GM19468 (cell line): ENCODE data around the gene TTYH1.

Experiments used
- ATAC-seq: cut with Tn5 transposase; IDR thresholded peaks from one replicate; pipeline ENCODE4 v1.9.1; 2021; ENCODE audit warnings: mild to moderate bottlenecking, moderate library complexity, moderate number of reproducible peaks; ENCODE audit not compliant: unreplicated experiment; ENCODE audit errors: extremely low read depth

TTYH1 gene

DNA sequence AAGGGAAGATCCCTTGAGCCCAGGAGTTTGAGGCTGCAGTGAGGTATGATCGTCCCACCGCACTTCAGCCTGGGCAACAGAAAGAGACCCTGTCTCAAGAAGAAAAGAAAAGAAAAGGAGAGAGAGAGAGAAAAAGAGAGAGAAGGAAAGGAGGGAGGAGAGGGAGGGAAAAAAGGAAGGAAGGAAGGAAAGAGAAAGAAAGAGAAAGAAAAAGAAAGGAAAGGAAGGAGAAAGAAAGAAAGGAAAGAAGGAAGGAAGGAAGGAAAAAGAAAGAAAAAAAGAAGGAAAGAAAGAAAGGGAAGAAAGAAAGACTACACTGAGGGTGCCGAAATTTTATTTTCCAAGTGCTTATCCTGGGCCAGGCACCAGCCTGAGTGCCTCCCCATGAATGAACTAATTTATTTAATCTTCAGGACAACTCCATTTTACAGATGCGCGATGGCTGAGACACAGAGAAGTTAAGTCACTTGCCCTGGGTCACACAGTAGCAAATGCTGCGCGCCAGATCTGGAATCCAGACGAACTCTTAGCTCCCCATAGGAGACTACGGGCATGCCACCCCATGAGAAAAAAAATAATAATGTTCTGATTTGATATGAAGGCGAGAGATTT, 55.1 kb downstream of the TTYH1 start:
- ATAC-seq = no peak

DNA sequence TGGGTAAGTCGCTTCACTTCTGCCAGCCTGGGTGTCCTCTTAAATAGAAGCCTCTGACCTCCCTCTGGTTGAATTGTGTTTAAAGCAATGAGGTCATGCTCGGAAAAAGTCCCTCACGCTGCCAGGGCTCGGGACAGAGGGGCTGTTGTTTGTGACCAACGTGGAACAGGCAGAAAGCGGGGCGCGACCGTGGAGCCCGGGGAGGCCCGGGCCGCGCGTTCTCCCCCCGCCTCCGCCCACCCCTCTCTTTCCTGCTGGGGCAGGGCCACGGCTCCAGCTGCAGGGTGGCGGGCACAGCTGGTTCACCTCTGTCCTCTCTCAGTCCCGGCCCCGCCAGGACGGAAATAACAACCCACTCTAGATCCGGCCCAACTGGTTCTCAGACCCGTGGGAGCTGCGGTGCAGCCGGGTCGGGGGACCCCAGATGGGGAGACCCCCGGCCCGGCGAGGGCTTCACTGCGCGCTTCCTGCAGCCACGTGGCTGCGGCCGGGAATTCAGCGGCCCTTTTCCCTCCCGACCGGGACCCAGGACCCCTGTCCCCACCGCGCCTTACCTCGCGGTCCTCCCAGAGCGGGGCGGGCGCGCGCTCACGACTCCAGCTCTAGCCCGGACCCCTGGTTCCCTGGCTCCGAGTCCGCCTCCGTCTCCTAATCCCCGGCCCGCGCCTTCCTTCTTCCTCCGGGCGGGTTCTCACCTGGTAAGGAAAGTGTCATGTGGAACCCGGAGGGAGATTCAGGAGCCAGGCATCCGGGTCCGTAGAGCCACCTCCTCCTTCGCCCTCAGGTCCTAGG, 55.9 kb downstream of the TTYH1 start:
- ATAC-seq = no peak

DNA sequence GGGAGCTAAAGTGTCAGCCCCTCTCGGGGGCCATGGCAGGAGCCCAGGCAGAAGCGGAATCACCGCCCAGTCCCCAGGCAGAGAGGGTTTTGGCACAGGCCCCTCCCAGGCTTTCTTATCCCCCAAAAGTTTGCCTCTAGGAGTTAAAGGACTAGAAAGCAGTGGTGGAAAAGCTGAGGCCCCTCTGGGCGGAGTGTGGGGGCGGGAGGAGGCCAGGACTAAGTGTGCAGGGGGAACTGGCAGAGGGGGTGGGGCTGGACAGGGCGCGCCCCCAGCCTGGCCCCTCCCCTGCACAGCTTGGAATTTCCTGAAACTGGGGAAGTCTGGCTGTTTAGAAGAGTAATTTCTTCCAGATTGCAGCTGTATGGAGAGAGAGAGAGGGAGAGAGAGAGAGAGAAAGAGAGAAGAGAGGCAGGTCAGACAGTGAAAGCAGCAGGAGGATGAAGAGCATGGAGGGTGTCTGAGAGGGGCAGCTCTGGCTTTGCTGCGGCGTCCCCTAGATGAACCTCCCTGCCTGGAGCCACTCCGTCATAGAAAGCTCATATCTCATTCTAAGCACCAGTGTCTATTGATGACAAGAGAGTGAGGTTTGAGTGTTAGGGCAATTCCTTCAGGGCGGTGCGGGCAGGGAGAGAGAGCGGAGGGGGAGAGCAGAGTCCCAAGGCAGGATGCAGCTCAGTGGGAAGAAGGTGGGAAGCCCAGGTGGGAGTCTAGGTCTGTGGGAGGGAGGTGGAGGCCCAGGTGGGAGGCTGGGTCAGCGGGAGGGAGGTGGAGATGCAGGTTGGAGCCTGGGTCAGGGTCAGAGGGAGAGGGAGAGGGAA, 58.0 kb downstream of the TTYH1 start, which contains the start of gene CDC42EP5:
Gene CDC42EP5 (minus strand): TSS at position 226 of the 821 bp plus-strand sequence. CDS start 7,749 bp downstream, outside the sequence.
- ATAC-seq = no peak

DNA sequence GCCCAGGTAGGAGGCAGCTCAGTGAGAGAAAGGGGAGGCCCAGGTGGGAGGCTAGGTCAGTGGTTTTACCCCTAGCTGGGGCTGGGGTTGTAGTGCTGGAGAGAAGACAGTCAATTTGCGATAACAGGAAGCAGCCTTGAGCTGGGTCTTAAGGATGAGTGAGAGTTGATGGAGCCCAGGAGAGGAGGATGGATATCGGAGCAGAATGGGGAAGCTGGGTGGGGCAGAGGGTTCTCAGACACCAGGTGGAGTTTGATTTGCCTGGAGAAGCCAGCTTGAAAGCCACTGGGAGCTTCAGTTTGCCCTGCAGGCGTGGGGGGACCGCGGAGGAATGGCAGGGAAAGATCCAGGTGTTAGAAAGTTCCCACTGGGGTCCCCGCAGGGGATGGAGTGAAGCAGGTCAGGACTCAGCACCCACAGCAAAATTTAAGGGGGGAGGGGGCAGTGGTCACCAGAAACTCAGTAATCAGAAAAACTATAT, 58.7 kb downstream of the TTYH1 start:
- no peak for ATAC-seq

DNA sequence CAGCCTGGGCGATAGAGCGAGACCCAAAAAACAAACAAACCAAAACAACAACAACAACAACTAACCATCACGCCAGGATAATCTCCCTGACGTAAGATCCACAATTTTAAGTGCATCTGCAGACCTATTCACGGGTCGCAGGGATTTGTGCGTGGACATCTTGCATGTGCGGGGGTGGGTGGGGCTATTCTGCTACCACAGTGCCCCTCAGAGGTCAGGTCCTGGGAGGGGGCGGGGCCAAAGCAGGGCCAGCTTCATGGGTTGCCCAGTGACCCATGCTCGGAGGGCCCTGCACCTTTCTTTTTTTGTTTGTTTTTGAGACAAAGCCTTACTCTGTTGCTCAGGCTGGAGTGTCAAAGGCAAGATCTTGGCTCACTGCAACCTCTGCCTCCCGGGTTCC, 60.4 kb downstream of the TTYH1 start:
- ATAC-seq = no peak

DNA sequence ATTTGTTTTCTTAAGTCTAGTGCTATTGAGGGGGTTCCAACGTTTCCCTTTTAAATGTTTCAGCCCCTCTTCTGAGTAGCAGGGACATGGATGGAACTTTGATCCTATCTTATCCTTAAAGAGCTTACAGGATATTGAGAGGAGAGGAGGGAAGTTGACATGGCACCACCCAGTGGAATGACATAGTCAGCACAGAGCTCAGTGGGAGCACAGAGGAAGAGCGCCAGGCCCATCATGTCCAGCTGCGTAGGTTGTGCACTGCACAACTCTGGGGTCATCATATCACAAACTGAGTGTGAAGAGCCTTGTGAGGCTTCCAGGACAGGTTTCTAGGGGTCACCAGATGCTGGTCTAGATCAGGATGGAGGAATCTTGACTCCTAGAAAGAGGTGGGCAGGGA, 62.4 kb downstream of the TTYH1 start:
- ATAC-seq = no peak

DNA sequence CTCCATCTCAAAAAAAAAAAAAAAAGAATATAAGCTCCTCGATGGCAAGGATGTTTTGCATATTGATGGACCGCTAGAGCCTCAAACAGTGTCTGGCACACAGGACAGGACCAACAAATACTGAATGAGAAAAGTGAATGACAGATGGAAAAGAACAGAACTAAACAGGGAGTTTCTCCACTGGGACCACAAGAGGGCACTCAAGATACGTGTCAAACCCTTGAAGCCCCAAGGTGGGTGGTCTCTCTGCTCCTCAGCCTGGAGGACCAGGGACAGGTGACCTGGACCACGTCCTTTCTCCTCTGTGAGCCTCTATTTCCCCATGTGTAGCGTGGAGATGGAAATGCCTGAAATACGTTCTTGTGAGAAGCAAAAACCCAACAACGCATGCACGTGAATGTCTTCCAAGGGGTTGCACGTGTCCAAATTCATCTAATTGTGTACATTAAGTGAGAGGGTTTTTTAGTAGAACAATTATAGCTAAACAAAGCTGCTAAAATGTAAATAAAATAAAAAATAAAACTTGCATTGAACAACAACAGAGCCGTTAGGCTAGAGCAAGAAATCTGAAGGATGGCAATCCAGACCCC, 63.5 kb downstream of the TTYH1 start:
- no peak for ATAC-seq

GRCh38 chr19:54480051-54480450, 64.8 kb downstream of the TTYH1 start:
- no peak for ATAC-seq

GRCh38 chr19:54481326-54481930, 66.2 kb downstream of the TTYH1 start:
- ATAC-seq = no peak

DNA sequence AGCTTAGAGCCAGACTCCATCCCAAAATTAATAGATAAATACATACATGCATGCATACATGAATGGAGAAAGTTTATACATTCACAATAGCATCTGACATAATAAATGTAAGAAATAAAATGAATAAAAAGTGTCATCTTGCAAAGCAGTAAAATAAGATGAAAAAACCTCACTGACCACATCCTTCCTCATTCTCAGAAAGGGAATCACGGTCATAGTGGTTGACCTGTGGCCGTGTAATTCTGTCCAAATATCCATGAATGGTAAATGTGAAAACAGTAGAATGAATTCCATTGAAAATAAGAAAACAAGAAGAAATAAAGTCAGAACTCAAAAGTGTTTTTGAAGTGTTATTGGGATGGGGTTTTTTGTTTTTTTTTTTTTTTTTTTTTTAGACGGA, 67.6 kb downstream of the TTYH1 start:
- no peak for ATAC-seq

DNA sequence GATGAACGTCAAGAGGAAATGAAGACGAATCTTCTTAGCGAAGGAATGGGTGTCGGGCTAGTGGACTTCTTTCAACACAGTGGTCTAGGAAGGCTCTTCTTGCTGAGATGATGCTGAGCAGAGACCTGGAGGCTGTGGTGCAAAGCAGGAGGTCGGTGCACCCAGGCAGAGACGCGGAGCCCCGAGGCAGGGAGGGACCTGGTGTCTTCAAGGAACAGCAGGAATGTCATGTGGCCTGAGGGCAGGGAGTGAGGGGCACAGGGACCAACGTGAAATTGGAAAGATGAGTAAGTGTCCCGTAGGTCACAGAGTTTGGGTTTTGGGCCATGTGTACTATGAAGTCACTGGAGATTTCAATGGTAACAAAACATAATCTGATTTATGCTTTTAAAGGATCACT, 69.2 kb downstream of the TTYH1 start:
- ATAC-seq = no peak

- no peak for ATAC-seq
Observed at GRCh38 chr19:54485851-54486250, 70.6 kb downstream of the TTYH1 start.
